Left lung (tissue), 10 donors: ENCODE measurements around the gene TRMT11. TPM values are rescaled to one million over a fixed set of nuclear protein-coding genes. Genes with fewer than 3 reads are reported as not detected.
"Not testable (repeated sequence)": the region's sequence is repeated elsewhere in the genome, so short reads cannot be mapped to it uniquely, and the experiment has no call there.

ENCODE experiments used
- ATAC-seq: fragments of 200-7000 bp; cut with Tn5 transposase; one replicate; pipeline ENCODE4 v1.9.1; 2020; ENCODE audit warnings: moderate library complexity
- DNase-seq, 4 donors: peaks; one replicate each; pipeline ENCODE4 v3.0.0-alpha.2; 2013 to 2020
- H3K27ac ChIP-seq, 2 donors: fragments of 200-600 bp; sonication (generic) in 1 of 2; one replicate each; pipeline versions ENCODE4 v1.5.0 to v1.8.0; 2020 to 2021
- H3K27me3 ChIP-seq, 2 donors: fragments of 200-600 bp; sonication (generic) in 1 of 2; one replicate each; pipeline versions ENCODE4 v1.5.0 to v1.8.0; 2020 to 2021
- H3K36me3 ChIP-seq, 2 donors: fragments of 200-600 bp; sonication (generic) in 1 of 2; one replicate each; pipeline versions ENCODE4 v1.5.0 to v1.8.0; 2020 to 2021
- H3K4me1 ChIP-seq, 2 donors: fragments of 200-600 bp; one replicate each; pipeline ENCODE4 v1.8.0; 2021
- H3K4me3 ChIP-seq, 2 donors: fragments of 200-600 bp; sonication (generic) in 1 of 2; one replicate each; pipeline versions ENCODE4 v1.5.0 to v1.8.0; 2020 to 2021; ENCODE audit warnings: mild to moderate bottlenecking in 1 of 2
- H3K9me3 ChIP-seq, 2 donors: fragments of 200-600 bp; sonication (generic) in 1 of 2; one replicate each; pipeline versions ENCODE4 v1.5.0 to v1.8.0; 2020 to 2021
- CTCF ChIP-seq, 2 donors: fragments of 200-600 bp; sonication (generic) in 1 of 2; IDR thresholded peaks; one replicate each; pipeline versions ENCODE4 v1.5.0 to v1.8.0; 2021; ENCODE audit warnings: antibody characterized with exemption in 2 of 2
- intact Hi-C, 2 donors: fragments of 100-400 bp; cut with DNase I; formaldehyde crosslinking; loops; one replicate each; pipeline versions ENCODE4 v1.11.2 to v1.14.2; 2022
- polyA plus RNA-seq, 6 donors: library from polyadenylated mRNA; unstranded; fragments of 120-200 nt; gene quantifications; one replicate each; pipeline ENCODE4 v1.2.1, GENCODE V29; 2013; ENCODE audit not compliant: insufficient read length in 6 of 6
- total RNA-seq, 2 donors: library from RNA; stranded (reverse); fragmentation: NEBNext Ultra II Directional; extraction: Animal tissue kit (Norgen Biotek cat#: 25700); gene quantifications; one replicate each; pipeline ENCODE4 v1.2.1, GENCODE V29; 2021
- donor health status: DM: no; HTN: yes; CAD: no.
- donor health status: DM: no; HTN: no; CAD: no.

The TRMT11 gene
- total and polyA plus RNA-seq, 8 donors, result 17.2 to 39.7 (median 27.6) TPM

DNA sequence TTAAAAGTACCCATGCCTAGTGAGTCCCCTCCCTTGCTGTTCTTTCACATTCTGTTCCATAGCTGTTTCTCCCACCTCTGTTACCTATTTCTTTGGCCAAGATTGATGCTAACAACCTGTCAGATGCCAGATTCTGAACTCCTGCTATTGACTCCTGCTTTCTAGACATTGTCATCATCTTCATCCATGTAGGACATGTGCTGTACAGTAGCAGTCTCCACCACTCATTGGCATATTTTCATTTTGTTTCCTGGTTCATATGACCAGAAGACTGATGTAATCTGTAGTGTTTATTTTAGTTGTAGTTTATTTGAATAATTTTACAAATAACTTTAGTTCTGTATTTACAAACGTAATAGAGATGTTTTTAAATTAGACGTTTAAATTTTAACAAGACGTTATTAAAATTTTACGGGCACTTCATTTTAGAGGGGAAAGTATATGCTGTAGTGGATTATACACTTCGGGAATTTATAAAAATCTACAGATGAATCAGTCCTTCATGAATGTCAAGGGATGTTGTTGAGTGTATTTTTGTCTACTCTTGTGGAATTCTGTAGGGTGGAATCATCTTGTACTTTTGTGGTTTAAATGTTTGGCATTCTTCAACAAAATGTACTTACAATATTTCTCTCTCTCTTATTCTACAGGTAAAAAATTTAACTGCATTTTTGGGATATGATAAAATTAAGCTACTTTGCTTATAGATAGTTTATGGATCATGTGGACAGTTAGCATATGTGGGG lies 34.1 kb downstream of the TRMT11 start:
- H3K27ac ChIP-seq, result no peak overlapping the region
- H3K4me1 ChIP-seq, result no peaks in the 10 kb centered on the region
- H3K27me3 ChIP-seq, result no peaks in the 10 kb centered on the region
- H3K36me3 ChIP-seq, result peaks cover 0 to 57% of the 10 kb centered on the region in 2 donors
- ATAC-seq (no peak), DNase-seq (no peak)
- intact Hi-C loops, result no loop called here
- no peaks in the 10 kb centered on the region for H3K9me3 ChIP-seq
- no peak overlapping the region for H3K4me3 ChIP-seq
- no peak for TF ChIP-seq CTCF (IDR thresholded peaks at IDR 0.05)

DNA sequence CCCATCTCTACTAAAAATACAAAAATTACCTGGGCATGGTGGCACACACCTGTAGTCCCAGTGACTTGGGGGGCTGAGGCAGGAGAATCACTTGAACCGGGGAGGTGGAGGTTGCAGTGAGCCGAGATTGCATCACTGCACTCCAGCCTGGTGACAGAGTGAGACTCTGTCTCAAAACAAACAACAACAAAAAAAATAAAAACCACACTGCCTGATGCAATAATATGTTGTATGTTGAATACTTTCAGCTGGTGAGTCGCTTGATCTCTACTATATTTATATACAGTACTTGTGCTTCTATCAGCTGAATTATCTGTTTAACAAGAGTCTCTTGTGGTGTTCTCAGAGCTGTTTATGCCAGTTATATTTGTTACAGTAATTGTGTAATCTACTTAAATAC lies 37.1 kb downstream of the TRMT11 start:
- H3K27me3 ChIP-seq, H3K4me3 ChIP-seq, ATAC-seq, H3K27ac ChIP-seq, DNase-seq, H3K9me3 ChIP-seq, intact Hi-C loops, H3K4me1 ChIP-seq: not testable (repeated sequence)
- peaks cover 0 to 63% of the 10 kb centered on the region in 2 donors for H3K36me3 ChIP-seq

DNA sequence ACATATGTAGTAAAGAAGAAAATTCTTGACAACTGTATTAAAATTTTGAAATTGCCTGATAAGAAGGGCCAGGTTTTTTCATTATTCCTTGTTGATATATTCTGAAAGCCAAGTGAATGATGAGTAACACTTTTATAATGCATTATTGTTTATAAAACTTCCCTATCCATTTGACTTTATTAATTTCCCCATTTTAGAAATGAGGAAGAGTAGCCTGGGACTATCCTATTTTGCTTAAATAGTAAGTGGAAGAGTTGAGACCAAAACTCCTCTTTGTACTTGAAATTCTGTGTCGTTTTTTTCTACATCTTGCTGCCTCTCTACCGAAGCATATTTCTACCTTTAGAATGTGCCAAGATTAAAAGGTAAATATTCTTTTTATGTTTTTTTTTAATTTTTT lies 39.7 kb downstream of the TRMT11 start:
- TF ChIP-seq CTCF (IDR thresholded peaks at IDR 0.05), result no peak
- ATAC-seq (no peak), DNase-seq (no peak)
- Histone ChIP-seq H3K9me3 (no peaks in the 10 kb centered on the region), H3K27me3 (no peaks in the 10 kb centered on the region), H3K4me1 (no peaks in the 10 kb centered on the region), H3K4me3 (no peak overlapping the region), H3K36me3 (peaks cover 0 to 41% of the 10 kb centered on the region in 2 donors), H3K27ac (no peak overlapping the region)
- intact Hi-C loops, result no loop called here

DNA sequence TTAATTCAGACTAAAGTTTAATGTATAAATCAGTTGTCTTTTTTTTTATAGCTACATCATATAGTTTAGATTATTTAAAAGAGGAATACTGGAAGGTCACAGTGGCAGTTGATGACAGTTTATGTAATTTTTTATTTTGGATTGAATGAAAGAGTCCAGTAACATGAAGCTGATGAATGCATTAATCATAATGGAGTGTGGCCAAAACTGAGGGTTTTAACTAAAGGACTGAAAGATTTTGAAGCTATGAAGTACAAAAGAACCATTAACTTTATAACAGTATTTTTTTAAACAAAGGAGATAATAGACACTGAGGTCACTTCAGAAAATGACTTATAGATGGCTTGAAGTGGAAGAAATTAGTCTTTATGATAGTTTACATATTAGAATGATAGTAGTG lies 41.3 kb downstream of the TRMT11 start:
- Histone ChIP-seq H3K9me3 (no peaks in the 10 kb centered on the region), H3K36me3 (peaks cover 0 to 25% of the 10 kb centered on the region in 2 donors), H3K27ac (no peak overlapping the region), H3K4me3 (no peak overlapping the region), H3K4me1 (no peaks in the 10 kb centered on the region), H3K27me3 (no peaks in the 10 kb centered on the region)
- ATAC-seq (no peak), DNase-seq (no peak)
- intact Hi-C loops, result no loop called here
- no peak for TF ChIP-seq CTCF (IDR thresholded peaks at IDR 0.05)

GRCh38 chr6:126030045-126030444 lies 43.7 kb downstream of the TRMT11 start:
- intact Hi-C loops, result no loop called here
- ATAC-seq, result no peak

More at GRCh38 chr6:126030045-126030444, 43.7 kb downstream of the TRMT11 start:
- Histone ChIP-seq H3K36me3 (peaks cover 0 to 14% of the 10 kb centered on the region in 2 donors), H3K4me1 (peaks cover 0 to 5% of the 10 kb centered on the region in 2 donors), H3K4me3 (no peak overlapping the region), H3K27ac (no peak overlapping the region), H3K27me3 (no peaks in the 10 kb centered on the region), H3K9me3 (no peaks in the 10 kb centered on the region)
- no peak for TF ChIP-seq CTCF (IDR thresholded peaks at IDR 0.05)
- peak in 2 of 4 donors; percentile 12 to 43 for DNase-seq
